Cardiac muscle cell (in vitro differentiated cells and primary cell): ENCODE data around the gene RTCA. TPM values are rescaled to one million over a fixed set of nuclear protein-coding genes. Genes with fewer than 3 reads are reported as not detected.
"Not testable (repeated sequence)": the region's sequence is repeated elsewhere in the genome, so short reads cannot be mapped to it uniquely, and the experiment has no call there.

Source experiments
- DNase-seq, 2 donors: peaks; one replicate each; pipeline versions ENCODE4 v3.0.0 to v3.0.0-alpha.2; 2010 to 2017; ENCODE audit warnings: low read depth in 1 of 2, low spot score in 1 of 2
- H3K27ac ChIP-seq: fragments of 200-600 bp; sonication (generic); 2 replicates; pipeline ENCODE4 v1.5.1; 2016
- H3K27me3 ChIP-seq: fragments of 200-600 bp; sonication (generic); 2 replicates; pipeline ENCODE4 v1.6.0; 2016; ENCODE audit warnings: control low read depth
- H3K36me3 ChIP-seq: fragments of 200-600 bp; sonication (generic); 2 replicates; pipeline ENCODE4 v1.5.1; 2016; ENCODE audit warnings: control low read depth
- H3K4me1 ChIP-seq: fragments of 200-600 bp; sonication (generic); 2 replicates; pipeline ENCODE4 v1.8.1; 2017; ENCODE audit warnings: low read depth, mild to moderate bottlenecking, mixed run types
- H3K4me3 ChIP-seq: fragments of 200-600 bp; sonication (generic); 2 replicates; pipeline ENCODE4 v1.5.1; 2016; ENCODE audit warnings: mild to moderate bottlenecking
- H3K9me3 ChIP-seq: fragments of 200-600 bp; sonication (generic); 2 replicates; pipeline ENCODE4 v1.5.1; 2017; ENCODE audit warnings: low read depth, mild to moderate bottlenecking, control low read depth
- CTCF ChIP-seq: IDR thresholded peaks from 2 replicates; pipeline ENCODE4 v1.5.1; 2012; ENCODE audit warnings: low read depth, mild to moderate bottlenecking, low read length
- polyA plus RNA-seq: library from polyadenylated mRNA; unstranded; fragments of >200 nt; fragmentation: Nextera tagmentation; extraction: Ambion mirVana; gene quantifications from 2 replicates; pipeline ENCODE4 v1.2.1, GENCODE V29; 2016
- total RNA-seq: library from RNA; depleted of rRNA; stranded (reverse); fragments of >200 nt; gene quantifications from 2 replicates; pipeline ENCODE4 v1.2.3, GENCODE V29; 2016

RTCA gene
- total and polyA plus RNA-seq, 2 experiments from 2014 or later, result 36.1 to 40.5 TPM

- peaks cover 7% of the 10 kb centered on the region for H3K4me1 ChIP-seq
- no peaks in the 10 kb centered on the region for H3K9me3 ChIP-seq
- H3K27me3 ChIP-seq, result no peaks in the 10 kb centered on the region
- peak; percentile 97 for DNase-seq
- H3K4me3 ChIP-seq, result peak within 1 kb of the TSS; percentile 58
- no peak for TF ChIP-seq CTCF
- no peaks in the 10 kb centered on the region for H3K36me3 ChIP-seq
- H3K27ac ChIP-seq, result peak within 1 kb of the TSS; percentile 93
These were observed 16.3 kb upstream of the RTCA start, which contains the start of gene DBT for GRCh38 chr1:100249537-100250257. TSS of gene DBT (minus strand) at chr1:100249834. CDS start at chr1:100249820, 14 bp downstream.

- H3K27me3 ChIP-seq, result no peaks in the 10 kb centered on the region
- H3K36me3 ChIP-seq, result no peaks in the 10 kb centered on the region
- no peak for DNase-seq
- H3K27ac ChIP-seq, result peak overlapping the region; percentile 50
- peak overlapping the region; percentile 58 for H3K4me3 ChIP-seq
- H3K4me1 ChIP-seq, result peaks cover 7% of the 10 kb centered on the region
- no peak for TF ChIP-seq CTCF
- no peaks in the 10 kb centered on the region for H3K9me3 ChIP-seq
These were observed 15.8 kb upstream of the RTCA start for GRCh38 chr1:100250264-100250663.

- Histone ChIP-seq H3K4me3 (no peak overlapping the region), H3K27me3 (no peaks in the 10 kb centered on the region), H3K9me3 (no peaks in the 10 kb centered on the region), H3K36me3 (no peaks in the 10 kb centered on the region), H3K4me1 (peaks cover 7% of the 10 kb centered on the region), H3K27ac (no peak overlapping the region)
- TF ChIP-seq CTCF, result no peak
- no peak for DNase-seq
These were observed 15.2 kb upstream of the RTCA start for GRCh38 chr1:100250807-100251206.

GRCh38 chr1:100252901-100253300 is 13.1 kb upstream of the RTCA start:
- DNase-seq, result no peak
- H3K4me3 ChIP-seq, result no peak overlapping the region
- no peaks in the 10 kb centered on the region for H3K27me3 ChIP-seq
- peaks cover 7% of the 10 kb centered on the region for H3K4me1 ChIP-seq
- H3K9me3 ChIP-seq, result no peaks in the 10 kb centered on the region
- TF ChIP-seq CTCF, result no peak
- H3K27ac ChIP-seq, result no peak overlapping the region
- H3K36me3 ChIP-seq, result no peaks in the 10 kb centered on the region

GRCh38 chr1:100253552-100253951 is 12.5 kb upstream of the RTCA start:
- H3K27ac ChIP-seq, result no peak overlapping the region
- no peaks in the 10 kb centered on the region for H3K9me3 ChIP-seq
- no peaks in the 10 kb centered on the region for H3K27me3 ChIP-seq
- no peak for DNase-seq
- no peaks in the 10 kb centered on the region for H3K36me3 ChIP-seq
- no peak for TF ChIP-seq CTCF
- peaks cover 4% of the 10 kb centered on the region for H3K4me1 ChIP-seq
- H3K4me3 ChIP-seq, result no peak overlapping the region

GRCh38 chr1:100256273-100256672 is 9.7 kb upstream of the RTCA start:
- not testable (repeated sequence) for H3K36me3 ChIP-seq, H3K4me3 ChIP-seq, H3K9me3 ChIP-seq, H3K4me1 ChIP-seq, H3K27ac ChIP-seq, H3K27me3 ChIP-seq, DNase-seq

GRCh38 chr1:100258427-100258826 is 7.6 kb upstream of the RTCA start:
- not testable (repeated sequence) for H3K27ac ChIP-seq, H3K4me1 ChIP-seq, H3K27me3 ChIP-seq, H3K9me3 ChIP-seq, DNase-seq, H3K36me3 ChIP-seq, H3K4me3 ChIP-seq
